Stimulated activated CD8-positive, alpha-beta memory T cell treated with anti-CD3 and anti-CD28 coated beads, Interleukin-7, amount 100 ng/mL, for 24 hours (primary cell): ENCODE data around the gene FHIT.

Experiments used
- DNase-seq: peaks from one replicate; pipeline ENCODE4 v3.0.0-alpha.2; 2020; ENCODE audit warnings: low read depth

FHIT gene

DNA sequence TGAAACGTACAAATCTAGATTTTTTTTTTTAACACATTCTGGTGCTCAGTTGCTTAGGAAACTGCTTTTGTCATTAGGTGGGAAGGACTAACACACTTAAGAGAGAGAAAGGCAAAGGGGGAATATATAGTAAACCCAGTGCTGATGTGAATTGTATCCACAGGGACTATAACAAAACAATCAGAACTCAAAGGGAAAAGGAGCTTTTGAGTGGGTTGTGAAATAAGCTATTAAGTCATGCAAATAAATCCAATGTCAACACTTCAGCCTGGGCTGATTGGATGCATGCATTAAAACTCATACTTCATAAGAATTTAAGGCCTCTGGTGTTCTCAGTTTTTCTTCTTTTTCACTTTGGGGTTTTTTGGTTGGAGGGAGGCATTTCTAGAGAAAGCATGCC, 628.9 kb downstream of the FHIT start:
- DNase-seq = no peak

DNA sequence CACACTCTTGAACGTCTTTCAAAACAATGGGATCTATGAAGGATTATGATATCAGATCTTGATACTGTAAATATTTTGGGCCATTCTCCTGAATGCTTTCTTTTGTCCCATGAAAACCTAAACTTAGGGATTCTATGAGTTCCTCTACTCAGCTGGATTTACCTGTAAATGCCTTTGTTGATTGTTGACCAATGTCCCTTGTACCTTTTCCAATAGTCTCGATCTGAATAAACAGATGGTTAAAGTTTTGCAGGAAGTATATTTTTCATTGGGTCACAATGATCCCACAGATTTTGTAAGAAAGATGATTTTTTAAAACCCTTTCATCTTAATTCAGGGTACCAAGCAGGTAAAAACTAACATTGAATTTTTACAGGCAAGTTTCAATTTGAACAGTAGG, 634.1 kb downstream of the FHIT start:
- no peak for DNase-seq

DNA sequence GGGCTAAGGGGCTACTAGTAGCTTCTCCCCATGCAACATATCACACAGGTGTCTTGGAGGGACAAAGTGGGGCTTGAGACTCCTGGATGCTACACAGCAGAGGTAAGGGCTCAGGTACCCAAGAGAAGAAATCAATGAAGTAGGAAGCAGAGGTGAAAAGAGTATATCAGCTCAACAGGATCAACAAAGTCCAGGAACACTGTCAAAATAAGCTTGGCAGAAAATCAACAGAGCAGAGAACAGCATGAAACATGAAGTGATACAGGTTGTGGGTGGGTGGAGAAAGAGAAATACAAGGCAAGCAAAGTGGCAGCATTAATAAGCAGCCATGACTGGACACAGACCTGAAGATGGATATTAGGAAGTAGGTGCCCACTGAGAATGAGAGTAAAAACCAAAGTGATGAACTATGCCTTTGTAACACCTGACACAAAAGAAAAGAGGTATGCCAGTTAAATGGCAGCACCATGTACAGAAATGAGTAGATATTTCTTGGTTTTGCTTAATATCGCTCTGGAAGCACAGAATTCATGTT, 637.4 kb downstream of the FHIT start:
- no peak for DNase-seq

DNA sequence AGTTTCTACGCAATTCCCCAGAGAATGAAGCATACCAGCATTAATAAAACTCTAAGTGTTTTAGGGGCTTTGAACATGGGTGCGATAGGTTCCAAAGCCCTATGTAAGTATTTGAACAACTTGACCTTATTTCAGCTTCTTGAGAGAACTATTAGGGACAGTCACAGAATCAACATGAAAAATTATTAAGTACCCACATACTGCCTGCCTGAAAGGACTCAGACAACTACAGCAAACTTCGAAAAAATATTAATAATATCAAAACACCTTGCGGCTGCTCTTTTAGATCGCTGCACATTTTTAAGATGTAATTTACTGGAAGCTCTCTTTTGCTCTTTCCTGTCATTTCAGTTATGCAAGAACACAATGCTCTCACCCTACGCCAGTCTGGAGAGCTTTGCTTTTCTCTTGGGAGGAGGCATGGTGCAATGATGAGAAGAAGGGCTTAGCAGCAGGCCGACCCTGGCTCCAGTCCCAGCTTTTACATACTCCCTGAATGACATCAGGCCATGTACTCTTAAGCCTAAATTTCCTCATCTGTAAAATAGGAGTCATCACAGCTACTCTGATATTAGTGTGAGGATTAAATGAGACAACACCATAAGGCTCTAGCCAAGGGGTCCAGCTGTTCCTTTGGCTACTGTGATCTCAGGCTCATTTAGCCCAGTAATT, 640.7 kb downstream of the FHIT start:
- no peak for DNase-seq

DNA sequence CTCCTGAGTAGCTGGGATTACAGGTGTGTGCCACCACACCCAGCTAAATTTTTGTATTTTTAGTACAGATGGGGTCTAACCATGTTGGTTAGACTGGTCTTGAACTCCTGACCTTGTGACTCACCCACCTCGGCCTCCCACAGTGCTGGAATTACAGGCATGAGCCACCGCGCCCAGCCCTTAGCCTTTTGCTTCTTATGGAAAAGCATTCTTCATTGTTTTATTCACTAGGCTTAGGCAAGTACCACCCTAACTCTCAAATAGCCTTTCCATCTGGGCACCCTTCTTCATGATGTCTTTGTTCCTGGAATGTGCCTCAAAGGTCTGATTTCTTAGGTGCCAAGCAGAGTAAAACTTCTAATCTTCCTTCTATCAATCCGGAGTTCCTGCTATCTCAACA, 641.8 kb downstream of the FHIT start:
- no peak for DNase-seq

- DNase-seq = no peak
Observed at GRCh38 chr3:60603860-60604259, 647.4 kb downstream of the FHIT start.

GRCh38 chr3:60600848-60601247, 650.4 kb downstream of the FHIT start:
- DNase-seq = no peak

GRCh38 chr3:60599586-60599985, 651.7 kb downstream of the FHIT start:
- no peak for DNase-seq

DNA sequence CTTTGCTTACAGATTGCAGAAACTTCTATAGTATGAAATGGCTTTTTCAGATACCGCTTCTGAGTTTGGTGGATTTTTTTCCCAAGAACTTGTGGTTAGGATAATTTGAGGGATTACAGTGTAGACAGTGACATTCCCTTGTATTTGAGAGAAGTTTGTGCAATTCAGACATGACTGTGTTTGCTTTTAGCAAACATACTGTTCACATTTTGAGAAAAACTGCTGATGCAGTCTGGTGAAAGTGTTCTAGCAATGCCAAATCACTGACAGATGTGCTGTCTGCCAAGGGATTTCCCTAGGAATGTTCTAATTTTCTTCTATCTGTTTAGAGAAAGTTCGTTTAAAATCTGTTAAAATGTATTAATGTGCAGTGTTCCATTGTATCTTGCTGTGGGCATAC, 652.6 kb downstream of the FHIT start:
- DNase-seq = no peak

- no peak for DNase-seq
Observed at GRCh38 chr3:60594025-60594424, 657.2 kb downstream of the FHIT start.

GRCh38 chr3:60591267-60591666, 660.0 kb downstream of the FHIT start:
- no peak for DNase-seq

GRCh38 chr3:60588806-60589205, 662.4 kb downstream of the FHIT start:
- DNase-seq = no peak

- DNase-seq = no peak
Observed at GRCh38 chr3:60585918-60586317, 665.3 kb downstream of the FHIT start.

DNA sequence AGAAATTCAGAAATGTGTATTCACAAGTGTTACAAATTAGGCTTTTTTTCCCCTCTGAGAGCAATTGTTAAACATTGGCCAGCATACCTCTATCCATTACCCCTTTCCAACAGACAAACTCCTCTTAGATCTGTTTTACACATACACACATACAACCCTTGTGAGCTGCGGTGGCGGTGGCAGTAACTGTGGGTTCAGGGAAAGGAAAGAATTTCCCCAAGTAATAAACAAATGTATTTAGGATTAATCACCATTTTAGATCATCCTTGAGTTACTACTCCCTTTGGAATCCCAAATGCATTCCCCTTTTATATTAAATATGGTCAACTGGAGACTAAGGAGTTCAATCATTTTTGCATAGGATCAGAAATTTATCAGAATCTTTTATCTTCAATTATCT, 667.0 kb downstream of the FHIT start:
- DNase-seq = no peak

DNA sequence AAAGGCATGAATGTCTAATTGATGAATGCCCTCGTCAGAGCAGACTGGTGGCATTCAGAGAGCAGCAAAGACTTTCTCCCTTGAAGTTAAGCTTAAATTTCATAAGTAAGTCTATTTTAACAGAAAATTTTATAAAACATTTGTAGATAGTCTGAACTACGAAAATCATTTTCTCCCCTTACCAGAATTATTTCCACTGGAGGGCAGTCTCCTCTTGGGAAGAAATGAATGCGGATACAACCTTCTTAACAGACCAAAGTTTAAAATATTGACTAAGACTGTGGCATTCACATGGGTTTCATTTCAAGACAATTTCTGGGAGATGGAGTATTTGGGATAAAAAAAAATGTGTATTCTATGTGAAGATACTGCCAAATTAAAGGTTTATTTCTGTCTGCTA, 669.0 kb downstream of the FHIT start:
- no peak for DNase-seq

- no peak for DNase-seq
Observed at GRCh38 chr3:60580809-60581208, 670.4 kb downstream of the FHIT start.

DNA sequence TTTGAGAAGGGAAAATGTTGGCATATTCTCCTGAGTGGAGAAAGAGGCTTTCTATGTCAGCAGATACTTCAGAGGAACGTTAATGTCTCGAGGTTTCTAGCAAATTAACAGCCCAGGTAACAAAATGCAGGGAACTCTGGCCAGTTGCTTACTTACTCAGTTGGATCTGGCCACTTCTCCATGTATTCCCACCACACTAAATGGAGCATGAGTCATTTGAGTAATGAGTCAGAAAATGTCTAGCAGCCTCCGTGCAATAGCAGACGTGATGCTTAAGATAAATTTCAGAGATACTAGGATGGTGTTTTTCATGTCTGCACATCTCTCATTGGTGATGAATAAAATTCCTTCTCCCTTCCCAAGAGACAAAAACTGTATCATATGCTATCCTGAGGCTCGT, 671.5 kb downstream of the FHIT start:
- DNase-seq = no peak

- no peak for DNase-seq
Observed at GRCh38 chr3:60578936-60579335, 672.3 kb downstream of the FHIT start.

GRCh38 chr3:60577601-60578000, 673.7 kb downstream of the FHIT start:
- DNase-seq = no peak

DNA sequence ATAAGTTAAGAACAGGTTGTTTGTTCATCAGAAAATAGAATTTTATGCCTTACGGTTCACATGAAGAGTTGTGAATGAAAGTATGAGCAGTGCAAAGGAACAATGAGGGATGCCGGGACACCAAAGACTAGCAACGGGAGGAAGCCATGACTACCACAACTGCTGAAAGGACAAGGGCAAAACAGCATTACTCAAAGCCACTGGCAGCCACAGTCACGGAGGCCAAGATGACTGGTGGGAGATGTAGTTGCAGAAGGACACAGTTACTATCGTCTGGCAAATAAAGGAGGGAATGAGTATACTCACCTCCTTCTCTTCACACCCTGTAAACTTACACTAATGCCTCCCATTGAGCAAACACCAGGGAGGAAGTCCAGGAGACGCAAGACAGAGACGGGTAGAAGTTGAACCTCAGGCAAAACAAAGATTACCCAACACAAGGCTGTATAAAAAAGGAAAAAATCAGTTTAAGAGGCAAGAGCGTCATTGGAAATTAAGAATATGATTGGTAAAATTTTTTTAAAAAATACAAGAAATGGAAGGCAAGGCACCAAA, 675.5 kb downstream of the FHIT start:
- DNase-seq = no peak

- DNase-seq = no peak
Observed at GRCh38 chr3:60574046-60574769, 677.0 kb downstream of the FHIT start.

DNA sequence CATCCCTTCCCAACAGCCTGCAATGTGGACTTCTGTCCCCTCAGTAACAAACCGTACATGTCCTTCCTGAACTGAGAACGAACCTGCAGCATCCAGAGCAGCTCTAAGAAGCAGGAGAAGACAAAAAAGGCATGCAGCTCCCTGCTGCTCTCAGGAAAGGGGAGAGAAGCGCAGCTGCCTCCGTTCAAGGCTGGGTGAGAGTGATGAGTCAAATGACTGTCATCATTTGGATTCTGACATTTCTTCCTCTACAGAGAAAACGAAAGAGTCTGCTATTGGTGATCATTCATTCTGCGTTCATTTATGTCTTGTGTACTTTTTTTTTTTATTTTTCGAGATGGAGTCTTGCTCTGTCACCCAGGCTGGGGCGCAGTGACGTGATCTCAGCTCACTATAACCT, 677.8 kb downstream of the FHIT start:
- DNase-seq = no peak

- no peak for DNase-seq
Observed at GRCh38 chr3:60571511-60571910, 679.7 kb downstream of the FHIT start.
